ENCODE results near the gene NUDT22.

Gene NUDT22

DNA sequence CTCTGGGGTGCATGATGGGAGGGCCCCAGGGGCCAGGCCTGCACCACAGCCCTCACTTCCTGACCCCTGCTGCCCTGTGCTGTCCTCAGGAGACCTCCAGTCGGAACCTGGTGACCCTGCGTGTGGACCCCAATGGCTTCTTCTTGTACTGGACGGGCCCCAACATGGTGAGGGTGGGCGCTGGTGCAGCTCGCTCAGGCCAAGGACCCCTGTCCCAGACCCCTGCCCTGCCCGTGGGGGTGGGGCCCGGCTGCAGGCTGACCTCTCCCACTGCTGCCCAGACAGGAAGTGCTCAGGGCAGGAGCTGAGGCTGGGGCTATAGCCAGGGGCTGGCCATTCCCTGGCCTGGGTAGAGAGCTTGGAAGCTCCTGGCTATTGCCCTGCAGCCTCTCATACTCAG is 28.3 kb downstream of the NUDT22 start:
- H3K4me3 ChIP-seq, result no peak overlapping the region
- in situ Hi-C loops (cut with MboI; ENCODE audit: low sequenced_read_pairs), result loop anchor here (25.0 kb wide), 1 partner anchor 858 kb away; the partner anchor contains the start of genes FAU, MRPL49, TM7SF2 and ZNHIT2
- H3K27me3 ChIP-seq (ENCODE audit: low read depth), result no peaks in the 10 kb centered on the region
- no peak for DNase-seq (ENCODE audit: low spot score in 2 of 2)
- peaks cover 39% of the 10 kb centered on the region for H3K36me3 ChIP-seq (replicated peaks)
- no peaks in the 10 kb centered on the region for H3K9me3 ChIP-seq
- H3K4me1 ChIP-seq, result peaks cover 7% of the 10 kb centered on the region

DNA sequence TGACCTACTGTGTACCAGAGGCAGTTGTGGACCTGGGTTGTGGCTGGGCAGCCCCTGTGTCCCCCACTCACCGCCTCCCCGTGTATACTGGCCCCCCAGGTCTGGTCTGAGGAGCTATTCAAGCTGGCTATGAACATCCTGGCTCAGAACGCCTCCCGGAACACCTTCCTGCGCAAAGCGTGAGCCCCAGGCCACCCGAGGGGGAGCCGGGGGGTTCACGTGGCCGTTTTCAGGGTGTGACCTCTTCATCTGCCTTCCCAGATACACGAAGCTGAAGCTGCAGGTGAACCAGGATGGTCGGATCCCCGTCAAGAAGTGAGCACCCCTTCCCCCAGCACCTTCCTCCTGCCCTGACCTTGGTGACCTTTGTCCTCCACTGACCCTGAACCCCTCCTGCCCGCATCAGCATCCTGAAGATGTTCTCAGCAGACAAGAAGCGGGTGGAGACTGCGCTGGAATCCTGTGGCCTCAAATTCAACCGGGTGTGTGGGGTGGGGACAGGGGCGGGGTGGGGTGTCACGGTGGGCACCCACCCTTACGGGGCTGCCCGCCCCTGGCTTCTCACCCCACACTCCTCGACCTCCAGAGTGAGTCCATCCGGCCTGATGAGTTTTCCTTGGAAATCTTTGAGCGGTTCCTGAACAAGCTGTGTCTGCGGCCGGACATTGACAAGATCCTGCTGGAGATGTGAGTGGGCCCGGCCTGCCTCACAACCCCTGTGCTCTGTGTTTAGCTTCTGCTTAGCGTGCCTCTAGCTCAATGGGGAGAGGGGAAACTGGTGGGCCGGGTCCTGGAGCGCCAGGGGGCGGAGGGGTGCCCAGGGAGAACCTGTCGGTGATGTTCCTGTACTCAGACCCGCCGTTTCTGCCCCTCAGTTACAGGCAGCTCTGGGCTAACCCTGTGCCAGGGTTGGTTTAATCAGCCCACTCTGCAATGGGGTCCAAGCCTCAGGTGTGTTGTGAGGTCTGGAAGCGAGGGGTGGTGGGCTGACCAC is 29.4 kb downstream of the NUDT22 start:
- no peak overlapping the region for H3K4me3 ChIP-seq

GRCh38 chr11:64256300-64256699 is 30.2 kb downstream of the NUDT22 start:
- Histone ChIP-seq H3K4me3 (no peak overlapping the region), H3K27me3 (ENCODE audit: low read depth) (no peaks in the 10 kb centered on the region), H3K4me1 (no peaks in the 10 kb centered on the region), H3K9me3 (no peaks in the 10 kb centered on the region), H3K36me3 (replicated peaks) (peaks cover 54% of the 10 kb centered on the region)
- in situ Hi-C loops (cut with MboI; ENCODE audit: low sequenced_read_pairs), result loop anchor here (25.0 kb wide), 1 partner anchor 856 kb away; the partner anchor contains the start of genes FAU, MRPL49, TM7SF2 and ZNHIT2
- DNase-seq (ENCODE audit: low spot score in 2 of 2), result no peak

More for the DNA sequence above, 29.4 kb downstream of the NUDT22 start:
- H3K36me3 ChIP-seq (replicated peaks), result peaks cover 50% of the 10 kb centered on the region
- peaks cover 6% of the 10 kb centered on the region for H3K4me1 ChIP-seq
- in situ Hi-C loops (cut with MboI; ENCODE audit: low sequenced_read_pairs), result loop anchor here (25.0 kb wide), 1 partner anchor 857 kb away; the partner anchor contains the start of genes FAU, MRPL49, TM7SF2 and ZNHIT2
- no peaks in the 10 kb centered on the region for H3K27me3 ChIP-seq (ENCODE audit: low read depth)
- H3K9me3 ChIP-seq, result no peaks in the 10 kb centered on the region
- no peak for DNase-seq (ENCODE audit: low spot score in 2 of 2)

- Histone ChIP-seq H3K9me3 (no peaks in the 10 kb centered on the region), H3K36me3 (replicated peaks) (peaks cover 73% of the 10 kb centered on the region), H3K4me1 (no peaks in the 10 kb centered on the region), H3K4me3 (no peak overlapping the region), H3K27me3 (ENCODE audit: low read depth) (no peaks in the 10 kb centered on the region)
- in situ Hi-C loops (cut with MboI; ENCODE audit: low sequenced_read_pairs), result loop anchor here (25.0 kb wide), 1 partner anchor 854 kb away; the partner anchor contains the start of genes FAU, MRPL49, TM7SF2 and ZNHIT2
- no peak for DNase-seq (ENCODE audit: low spot score in 2 of 2)
Observed at GRCh38 chr11:64258356-64258755, 32.3 kb downstream of the NUDT22 start.

DNA sequence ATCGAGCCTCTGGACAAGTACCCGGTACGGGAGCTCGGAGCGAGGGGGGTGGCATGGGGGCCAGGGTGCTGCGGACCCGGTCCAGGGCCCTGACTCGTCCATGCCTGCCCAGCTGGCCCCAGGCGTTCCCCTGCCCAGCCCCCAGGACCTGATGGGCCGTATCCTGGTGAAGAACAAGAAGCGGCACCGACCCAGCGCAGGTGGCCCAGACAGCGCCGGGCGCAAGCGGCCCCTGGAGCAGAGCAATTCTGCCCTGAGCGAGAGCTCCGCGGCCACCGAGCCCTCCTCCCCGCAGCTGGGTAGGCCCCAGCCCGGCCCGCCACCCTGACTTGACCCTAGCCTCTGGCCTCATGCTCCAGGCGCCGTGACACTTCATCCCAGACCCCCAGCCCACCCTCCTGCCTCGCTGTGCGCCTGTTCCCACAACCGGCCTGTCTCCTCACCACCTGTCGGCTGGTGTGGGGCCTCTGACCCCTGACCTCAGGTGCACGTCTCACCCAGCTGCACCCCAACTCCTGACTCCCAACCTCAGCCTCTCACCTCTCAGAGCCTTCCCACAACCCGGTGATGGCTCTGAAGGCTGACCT is 33.0 kb downstream of the NUDT22 start:
- Histone ChIP-seq H3K36me3 (replicated peaks) (peaks cover 79% of the 10 kb centered on the region), H3K27me3 (ENCODE audit: low read depth) (no peaks in the 10 kb centered on the region), H3K9me3 (no peaks in the 10 kb centered on the region), H3K4me1 (no peaks in the 10 kb centered on the region), H3K4me3 (no peak overlapping the region)
- in situ Hi-C loops (cut with MboI; ENCODE audit: low sequenced_read_pairs), result loop anchor here (25.0 kb wide), 1 partner anchor 853 kb away; the partner anchor contains the start of genes FAU, MRPL49, TM7SF2 and ZNHIT2
- no peak for DNase-seq (ENCODE audit: low spot score in 2 of 2)

- Histone ChIP-seq H3K27me3 (ENCODE audit: low read depth) (no peaks in the 10 kb centered on the region), H3K9me3 (no peaks in the 10 kb centered on the region), H3K4me3 (no peak overlapping the region), H3K4me1 (no peaks in the 10 kb centered on the region), H3K36me3 (replicated peaks) (peaks cover 83% of the 10 kb centered on the region)
- in situ Hi-C loops (cut with MboI; ENCODE audit: low sequenced_read_pairs), result loop anchor here (25.0 kb wide), 1 partner anchor 853 kb away; the partner anchor contains the start of genes FAU, MRPL49, TM7SF2 and ZNHIT2
- DNase-seq (ENCODE audit: low spot score in 2 of 2), result no peak
Observed at GRCh38 chr11:64259533-64260067, 33.5 kb downstream of the NUDT22 start.

- Histone ChIP-seq H3K4me1 (no peaks in the 10 kb centered on the region), H3K9me3 (no peaks in the 10 kb centered on the region), H3K36me3 (replicated peaks) (peaks cover 77% of the 10 kb centered on the region), H3K27me3 (ENCODE audit: low read depth) (no peaks in the 10 kb centered on the region), H3K4me3 (no peak overlapping the region)
- DNase-seq (ENCODE audit: low spot score in 2 of 2), result no peak
- in situ Hi-C loops (cut with MboI; ENCODE audit: low sequenced_read_pairs), result loop anchor here (25.0 kb wide), 1 partner anchor 852 kb away; the partner anchor contains the start of genes FAU, MRPL49, TM7SF2 and ZNHIT2
Observed at GRCh38 chr11:64260147-64260708, 34.2 kb downstream of the NUDT22 start.

- H3K36me3 ChIP-seq (replicated peaks), result peaks cover 79% of the 10 kb centered on the region
- no peak overlapping the region for H3K4me3 ChIP-seq
- no peaks in the 10 kb centered on the region for H3K4me1 ChIP-seq
- H3K9me3 ChIP-seq, result no peaks in the 10 kb centered on the region
- in situ Hi-C loops (cut with MboI; ENCODE audit: low sequenced_read_pairs), result loop anchor here (25.0 kb wide), 1 partner anchor 851 kb away; the partner anchor contains the start of genes FAU, MRPL49, TM7SF2 and ZNHIT2
- no peak for DNase-seq (ENCODE audit: low spot score in 2 of 2)
- H3K27me3 ChIP-seq (ENCODE audit: low read depth), result no peaks in the 10 kb centered on the region
Observed at GRCh38 chr11:64261556-64262080, 35.5 kb downstream of the NUDT22 start.

DNA sequence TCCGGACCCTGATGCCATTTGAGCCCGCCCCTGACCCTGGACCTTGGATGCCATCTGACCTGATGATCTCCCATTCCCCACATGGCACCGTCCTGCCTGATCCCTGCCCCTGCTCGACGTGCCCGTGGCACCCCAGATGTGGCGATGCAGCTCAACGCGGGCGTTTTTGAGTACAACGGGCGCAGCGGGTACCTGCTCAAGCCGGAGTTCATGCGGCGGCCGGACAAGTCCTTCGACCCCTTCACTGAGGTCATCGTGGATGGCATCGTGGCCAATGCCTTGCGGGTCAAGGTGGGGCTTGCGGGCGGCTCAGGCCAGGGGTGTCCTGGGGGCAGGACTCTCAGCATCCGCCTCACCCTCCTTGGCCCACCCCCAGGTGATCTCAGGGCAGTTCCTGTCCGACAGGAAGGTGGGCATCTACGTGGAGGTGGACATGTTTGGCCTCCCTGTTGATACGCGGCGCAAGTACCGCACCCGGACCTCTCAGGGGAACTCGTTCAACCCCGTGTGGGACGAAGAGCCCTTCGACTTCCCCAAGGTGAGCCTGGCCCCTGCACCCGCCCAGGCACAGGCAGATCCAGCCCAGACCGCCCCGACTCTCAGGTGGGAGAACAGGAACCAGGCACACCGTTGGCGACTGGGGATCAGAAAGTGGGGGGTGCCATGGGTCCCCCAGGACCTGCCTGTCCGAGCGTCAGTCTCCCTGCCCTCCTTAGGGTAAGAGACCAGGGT is 36.4 kb downstream of the NUDT22 start:
- no peaks in the 10 kb centered on the region for H3K4me1 ChIP-seq
- no peaks in the 10 kb centered on the region for H3K9me3 ChIP-seq
- no peaks in the 10 kb centered on the region for H3K27me3 ChIP-seq (ENCODE audit: low read depth)
- in situ Hi-C loops (cut with MboI; ENCODE audit: low sequenced_read_pairs), result loop anchor here (25.0 kb wide), 1 partner anchor 850 kb away; the partner anchor contains the start of genes FAU, MRPL49, TM7SF2 and ZNHIT2
- H3K4me3 ChIP-seq, result no peak overlapping the region
- no peak for DNase-seq (ENCODE audit: low spot score in 2 of 2)
- peaks cover 79% of the 10 kb centered on the region for H3K36me3 ChIP-seq (replicated peaks)

GRCh38 chr11:64263021-64263946 is 37.2 kb downstream of the NUDT22 start:
- H3K36me3 ChIP-seq (replicated peaks), result peaks cover 77% of the 10 kb centered on the region
- no peak for DNase-seq (ENCODE audit: low spot score in 2 of 2)

DNA sequence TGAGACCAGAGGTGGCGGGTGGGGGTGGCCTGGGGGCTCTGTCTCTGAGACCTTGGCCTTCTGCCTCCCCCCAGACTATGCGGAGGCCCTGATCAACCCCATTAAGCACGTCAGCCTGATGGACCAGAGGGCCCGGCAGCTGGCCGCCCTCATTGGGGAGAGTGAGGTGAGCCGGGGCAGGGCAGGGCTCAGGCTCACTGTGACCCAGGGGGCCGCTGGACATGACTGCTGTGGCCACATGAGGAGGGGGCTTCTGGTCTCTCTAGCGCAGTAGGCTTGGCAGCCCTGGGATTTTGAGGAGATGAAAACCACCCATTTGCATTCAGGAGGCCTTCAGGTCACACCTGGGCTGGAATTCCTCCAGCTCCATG is 37.9 kb downstream of the NUDT22 start:
- H3K9me3 ChIP-seq, result no peaks in the 10 kb centered on the region
- in situ Hi-C loops (cut with MboI; ENCODE audit: low sequenced_read_pairs), result loop anchor here (25.0 kb wide), 1 partner anchor 848 kb away; the partner anchor contains the start of genes FAU, MRPL49, TM7SF2 and ZNHIT2
- H3K27me3 ChIP-seq (ENCODE audit: low read depth), result no peaks in the 10 kb centered on the region
- no peak overlapping the region for H3K4me3 ChIP-seq
- H3K4me1 ChIP-seq, result peaks cover 4% of the 10 kb centered on the region; the same call in 1 of the 2 replicates
- peaks cover 72% of the 10 kb centered on the region for H3K36me3 ChIP-seq (replicated peaks)
- no peak for DNase-seq (ENCODE audit: low spot score in 2 of 2)

More at GRCh38 chr11:64263021-64263946, 37.2 kb downstream of the NUDT22 start:
- in situ Hi-C loops (cut with MboI; ENCODE audit: low sequenced_read_pairs), result loop anchor here (25.0 kb wide), 1 partner anchor 849 kb away; the partner anchor contains the start of genes FAU, MRPL49, TM7SF2 and ZNHIT2
- H3K9me3 ChIP-seq, result no peaks in the 10 kb centered on the region
- H3K4me3 ChIP-seq, result no peak overlapping the region
- no peaks in the 10 kb centered on the region for H3K27me3 ChIP-seq (ENCODE audit: low read depth)
- H3K4me1 ChIP-seq, result 0 out of 2 replicates have a peak, but pooled peaks cover under 1% of the 10 kb centered on the region
